Stomach (tissue), 9 donors: ENCODE measurements around the gene CRYBG1. TPM values are rescaled to one million over a fixed set of nuclear protein-coding genes. Genes with fewer than 3 reads are reported as not detected.

Source experiments
- DNase-seq, 2 donors: peaks; one replicate each; pipeline versions ENCODE4 v3.0.0 to v3.0.0-alpha.2; 2013 to 2019
- H3K27ac ChIP-seq, 5 donors: fragments of 200-600 bp in 4 of 5; sonication (generic) in 4 of 5; one replicate each; pipeline ENCODE4 v1.5.1; 2013 to 2019; ENCODE audit warnings: mild to moderate bottlenecking in 1 of 5, moderate library complexity in 1 of 5
- H3K27me3 ChIP-seq, 3 donors: fragments of 200-600 bp; sonication (generic); one replicate each; pipeline ENCODE4 v1.5.1; 2017 to 2019; ENCODE audit warnings: mixed run types in 1 of 3
- H3K36me3 ChIP-seq, 4 donors: fragments of 200-600 bp; sonication (generic); 1 replicate in 3 of 4; 2 replicates in 1 of 4; pipeline ENCODE4 v1.5.1; 2016 to 2019
- H3K4me1 ChIP-seq, 4 donors: fragments of 200-600 bp; sonication (generic); one replicate each; pipeline ENCODE4 v1.5.1; 2016 to 2019
- H3K4me3 ChIP-seq, 4 donors: fragments of 200-600 bp; sonication (generic) in 3 of 4; one replicate each; pipeline ENCODE4 v1.5.1; 2016 to 2019; ENCODE audit warnings: mild to moderate bottlenecking in 1 of 4
- H3K9me3 ChIP-seq, 4 donors: fragments of 200-600 bp; sonication (generic); one replicate each; pipeline ENCODE4 v1.5.1; 2016 to 2019
- CTCF ChIP-seq, 7 experiments: fragments of 450-650 bp in 4 of 7; fragments of 200-600 bp in 3 of 7; sonication (generic) in 3 of 7; IDR thresholded peaks; one replicate each; pipeline ENCODE4 v1.5.1; 2016 to 2019; ENCODE audit warnings: antibody characterized with exemption in 7 of 7, control low read depth in 2 of 7, mild to moderate bottlenecking in 1 of 7
- EP300 ChIP-seq: sonication (generic); formaldehyde crosslinking; IDR thresholded peaks from one replicate; pipeline ENCODE4 v1.6.1; 2017; ENCODE audit warnings: antibody characterized with exemption
- POLR2A ChIP-seq, 4 donors: fragments of 450-650 bp; IDR thresholded peaks; one replicate each; pipeline ENCODE4 v1.6.1; 2016; ENCODE audit warnings: antibody characterized with exemption in 4 of 4, control low read depth in 2 of 4, mild to moderate bottlenecking in 1 of 4, moderate library complexity in 1 of 4
- POLR2AphosphoS5 ChIP-seq, 3 donors: sonication (generic); formaldehyde crosslinking; IDR thresholded peaks; one replicate each; pipeline ENCODE4 v1.6.1; 2016; ENCODE audit warnings: antibody characterized with exemption in 3 of 3
- WGBS, 5 donors: extraction: QIAGEN DNeasy Blood & Tissue Kit in 3 of 5; methylation state at CpG; one replicate each; pipeline versions ENCODE4 v1.1.5 to v1.1.7; 2013 to 2018; 5-methylcytosine and 5-hydroxymethylcytosine counted together
- intact Hi-C: fragments of 100-400 bp; cut with DNase I; formaldehyde crosslinking; loops from one replicate; pipeline ENCODE4 v1.15.1; 2023; ENCODE audit warnings: low total_unique reads
- polyA plus RNA-seq, 3 donors: library from polyadenylated mRNA; stranded (reverse); fragments of 200-250 nt; gene quantifications; one replicate each; pipeline ENCODE4 v1.2.3, GENCODE V29; 2013
- total RNA-seq, 5 donors: library from RNA; depleted of rRNA; stranded (reverse); fragments of >200 nt; gene quantifications; one replicate each; pipeline versions ENCODE4 v1.1.0 to v1.2.3, GENCODE V29; 2014 to 2016
- donor health status: healthy with polysubstance abuse.
- donor health status: Bipolar disorder and iron deficiency.
- donor health status: healthy.

CRYBG1 gene
- total and polyA plus RNA-seq, 8 donors = 0.45 to 47.2 (median 9.9) TPM

- no peak for TF ChIP-seq EP300
- no peak for TF ChIP-seq CTCF (IDR thresholded peaks at IDR 0.05)
- no peak for TF ChIP-seq POLR2AphosphoS5 (IDR thresholded peaks at IDR 0.05)
- no peak for TF ChIP-seq POLR2A (IDR thresholded peaks at IDR 0.05)
- H3K27ac ChIP-seq = no peak overlapping the region
- intact Hi-C loops = no loop called here
Observed at GRCh38 chr6:106347219-106347618, 13.3 kb upstream of the CRYBG1 start.

GRCh38 chr6:106356378-106356777, 4.1 kb upstream of the CRYBG1 start:
- intact Hi-C loops = no loop called here
- WGBS, 5 donors = 80 to 100% (median 93%) methylated on average over 1 of the region's 1 CpG
- peaks cover 0 to 8% (median 4%) of the 10 kb centered on the region in 4 donors for H3K9me3 ChIP-seq
- no peak for DNase-seq
- no peak for TF ChIP-seq CTCF (IDR thresholded peaks at IDR 0.05)
- TF ChIP-seq POLR2A (IDR thresholded peaks at IDR 0.05) = no peak
- no peak for TF ChIP-seq EP300
- TF ChIP-seq POLR2AphosphoS5 (IDR thresholded peaks at IDR 0.05) = no peak
- peaks cover 7 to 70% (median 33%) of the 10 kb centered on the region in 3 donors for H3K27me3 ChIP-seq
- H3K36me3 ChIP-seq = no peaks in the 10 kb centered on the region
- H3K4me3 ChIP-seq = no peak overlapping the region
- H3K4me1 ChIP-seq = peaks cover 15 to 16% (median 16%) of the 10 kb centered on the region in 4 donors
- no peak overlapping the region for H3K27ac ChIP-seq

More at GRCh38 chr6:106347219-106347618, 13.3 kb upstream of the CRYBG1 start:
- Histone ChIP-seq H3K27me3 (no peaks in the 10 kb centered on the region), H3K9me3 (no peaks in the 10 kb centered on the region), H3K4me3 (no peak overlapping the region), H3K36me3 (no peaks in the 10 kb centered on the region), H3K4me1 (no peaks in the 10 kb centered on the region)
- 24 to 61% (median 35%) methylated on average over 1 of the region's 1 CpG for WGBS, 5 donors
- DNase-seq = peak in 1 of 2 donors; percentile 15

- no peak for TF ChIP-seq CTCF (IDR thresholded peaks at IDR 0.05)
- no peak for TF ChIP-seq EP300
- TF ChIP-seq POLR2A (IDR thresholded peaks at IDR 0.05) = no peak
- no peak for TF ChIP-seq POLR2AphosphoS5 (IDR thresholded peaks at IDR 0.05)
- H3K27ac ChIP-seq = no peak overlapping the region
- WGBS, 5 donors = 24 to 34% (median 29%) methylated on average over 10 to 12 of the region's 12 CpGs
- peaks cover 7 to 68% (median 33%) of the 10 kb centered on the region in 3 donors for H3K27me3 ChIP-seq
- peaks cover 15 to 18% (median 16%) of the 10 kb centered on the region in 4 donors for H3K4me1 ChIP-seq
- intact Hi-C loops = no loop called here
- peak overlapping the region; percentile 49 to 69 (median 53) for H3K4me3 ChIP-seq
- no peak for DNase-seq
- no peaks in the 10 kb centered on the region for H3K9me3 ChIP-seq
- H3K36me3 ChIP-seq = no peaks in the 10 kb centered on the region
Observed at GRCh38 chr6:106359959-106360409, 533 bp upstream of the CRYBG1 start.

GRCh38 chr6:106360989-106361430, 493 bp downstream of the CRYBG1 start:
- Histone ChIP-seq H3K4me1 (peaks cover 15 to 18% (median 16%) of the 10 kb centered on the region in 4 donors), H3K4me3 (peak overlapping the region; percentile 49 to 69 (median 53)), H3K36me3 (no peaks in the 10 kb centered on the region), H3K27ac (no peak overlapping the region), H3K9me3 (no peaks in the 10 kb centered on the region), H3K27me3 (peaks cover 7 to 58% (median 33%) of the 10 kb centered on the region in 3 donors)
- intact Hi-C loops = no loop called here
- peak in 1 of 2 donors; percentile 49 for DNase-seq
- TF ChIP-seq POLR2A (IDR thresholded peaks at IDR 0.05) (no peak), CTCF (IDR thresholded peaks at IDR 0.05) (no peak), EP300 (no peak), POLR2AphosphoS5 (IDR thresholded peaks at IDR 0.05) (no peak)
- 1 to 2% (median 2%) methylated on average over 30 to 31 of the region's 31 CpGs for WGBS, 5 donors
